Measurements from ENCODE around the gene KIF6.

- TF ChIP-seq, protein P1, sequence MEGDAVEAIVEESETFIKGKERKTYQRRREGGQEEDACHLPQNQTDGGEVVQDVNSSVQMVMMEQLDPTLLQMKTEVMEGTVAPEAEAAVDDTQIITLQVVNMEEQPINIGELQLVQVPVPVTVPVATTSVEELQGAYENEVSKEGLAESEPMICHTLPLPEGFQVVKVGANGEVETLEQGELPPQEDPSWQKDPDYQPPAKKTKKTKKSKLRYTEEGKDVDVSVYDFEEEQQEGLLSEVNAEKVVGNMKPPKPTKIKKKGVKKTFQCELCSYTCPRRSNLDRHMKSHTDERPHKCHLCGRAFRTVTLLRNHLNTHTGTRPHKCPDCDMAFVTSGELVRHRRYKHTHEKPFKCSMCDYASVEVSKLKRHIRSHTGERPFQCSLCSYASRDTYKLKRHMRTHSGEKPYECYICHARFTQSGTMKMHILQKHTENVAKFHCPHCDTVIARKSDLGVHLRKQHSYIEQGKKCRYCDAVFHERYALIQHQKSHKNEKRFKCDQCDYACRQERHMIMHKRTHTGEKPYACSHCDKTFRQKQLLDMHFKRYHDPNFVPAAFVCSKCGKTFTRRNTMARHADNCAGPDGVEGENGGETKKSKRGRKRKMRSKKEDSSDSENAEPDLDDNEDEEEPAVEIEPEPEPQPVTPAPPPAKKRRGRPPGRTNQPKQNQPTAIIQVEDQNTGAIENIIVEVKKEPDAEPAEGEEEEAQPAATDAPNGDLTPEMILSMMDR (conservative IDR thresholded peaks at IDR 0.05; ENCODE audit: low read length) = no peak
- no peak for TF ChIP-seq EZH2phosphoT487 (IDR thresholded peaks at IDR 0.05; ENCODE audit: borderline replicate concordance)
Observed at GRCh38 chr6:39573541-39573940, 151.7 kb downstream of the KIF6 start.

All from Loucy (cell line).